AG09319 (cell line): Measurements from ENCODE around the gene HEBP2.

Experiments used
- DNase-seq: peaks from one replicate; pipeline ENCODE4 v3.0.0-alpha.2; 2010; ENCODE audit warnings: low read depth; ENCODE audit errors: extremely low read depth
- CTCF ChIP-seq: IDR thresholded peaks from 2 replicates; pipeline ENCODE4 v1.5.1; 2011; ENCODE audit warnings: low read depth, mild to moderate bottlenecking, inconsistent platforms, low read length, moderate library complexity

The HEBP2 gene

DNA sequence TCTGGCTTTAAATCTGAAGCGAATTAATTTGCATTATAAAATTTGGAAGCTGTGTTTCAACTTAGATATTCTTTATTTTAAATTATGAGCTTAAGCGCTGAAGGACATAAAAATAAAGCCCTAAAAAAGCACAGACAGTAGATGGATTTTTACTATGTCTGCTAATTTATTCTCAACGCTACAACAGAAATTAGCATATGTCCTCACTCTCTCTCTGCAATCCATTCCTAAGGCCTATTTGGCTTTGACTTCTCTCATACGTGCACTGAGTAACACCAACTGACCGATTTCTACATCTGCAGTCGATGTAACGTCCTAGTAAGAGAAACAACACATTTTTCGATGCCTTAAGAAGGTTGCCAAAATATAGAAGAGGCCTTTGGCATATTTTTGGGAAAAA, 23.7 kb downstream of the HEBP2 start:
- no peak for DNase-seq
- TF ChIP-seq CTCF: no peak

DNA sequence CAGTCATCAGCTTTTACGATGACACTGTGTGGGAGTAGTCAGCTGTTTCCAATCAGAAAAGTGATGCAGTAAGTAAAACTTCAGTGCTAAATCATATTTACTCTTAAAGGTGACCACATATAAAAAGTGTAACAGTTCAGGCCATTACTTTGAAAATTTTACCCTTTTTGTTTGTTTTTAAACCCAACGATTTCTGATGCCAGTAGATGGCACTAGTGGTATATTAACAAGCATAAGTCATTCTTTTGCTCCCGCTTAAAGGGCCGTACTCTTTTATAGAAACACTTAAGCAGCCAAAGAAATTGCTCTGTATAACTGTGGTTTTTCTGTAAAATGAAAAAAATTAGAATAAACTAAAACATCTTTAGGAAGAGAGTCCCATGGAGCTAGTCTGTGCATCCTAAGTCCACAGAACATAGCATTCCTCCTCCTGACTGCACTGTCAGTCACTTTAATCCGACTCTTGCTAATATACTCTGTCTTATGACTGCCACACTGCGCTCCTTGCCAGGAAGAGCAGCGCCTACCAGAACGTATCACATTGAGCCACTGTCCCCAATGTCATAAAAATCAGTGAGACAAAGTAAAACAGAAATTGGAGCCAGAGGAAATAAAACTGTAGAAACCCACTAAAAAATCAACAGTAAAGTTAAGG, 25.0 kb downstream of the HEBP2 start:
- DNase-seq: no peak
- peak; percentile 61 for TF ChIP-seq CTCF

- TF ChIP-seq CTCF: no peak
- DNase-seq: no peak
Measured at GRCh38 chr6:138429761-138430160, 25.7 kb downstream of the HEBP2 start.

- no peak for DNase-seq
Measured at GRCh38 chr6:138430361-138431145, 26.5 kb downstream of the HEBP2 start.

GRCh38 chr6:138431256-138432062, 27.4 kb downstream of the HEBP2 start:
- DNase-seq: no peak
- no peak for TF ChIP-seq CTCF

More at GRCh38 chr6:138430361-138431145, 26.5 kb downstream of the HEBP2 start:
- no peak for TF ChIP-seq CTCF

DNA sequence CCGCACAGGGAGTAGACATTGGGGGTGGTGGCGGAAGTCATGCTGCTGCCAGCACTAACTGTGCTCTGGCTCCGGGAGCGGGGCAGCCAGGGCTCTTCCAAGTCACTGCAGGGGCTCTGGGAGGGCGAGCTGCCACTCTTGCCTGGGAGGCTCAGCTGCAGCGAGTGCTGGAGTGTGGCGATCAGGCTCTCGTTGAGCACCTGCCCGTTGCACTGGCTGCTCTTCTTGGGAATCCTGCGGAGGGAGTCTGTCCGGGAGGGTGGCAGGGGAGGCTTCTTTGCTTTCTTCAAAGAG, 28.0 kb downstream of the HEBP2 start:
- no peak for DNase-seq

More for the DNA sequence above, 28.0 kb downstream of the HEBP2 start:
- no peak for TF ChIP-seq CTCF
